ENCODE results near the gene MAGED2.
"Not testable (repeated sequence)": the region's sequence is repeated elsewhere in the genome, so short reads cannot be mapped to it uniquely, and the experiment has no call there.

The MAGED2 gene

GRCh38 chrX:54807524-54808108 lies at the start of gene MAGED2:
TSS of gene MAGED2 (plus strand) at chrX:54807745. CDS start at chrX:54809332, 1,587 bp downstream.
- DNase-seq (ENCODE audit: low spot score), result no peak

GRCh38 chrX:54758114-54759055 lies 49.2 kb upstream of the MAGED2 start:
- DNase-seq (ENCODE audit: low spot score), result no peak

- not testable (repeated sequence) for DNase-seq (ENCODE audit: low spot score)
These were observed 33.0 kb upstream of the MAGED2 start for GRCh38 chrX:54774391-54775094.

- DNase-seq (ENCODE audit: low spot score), result no peak
These were observed 31.5 kb upstream of the MAGED2 start for GRCh38 chrX:54776061-54776460.

GRCh38 chrX:54776987-54777672 lies 30.4 kb upstream of the MAGED2 start:
- no peak for DNase-seq (ENCODE audit: low spot score)

GRCh38 chrX:54785901-54786300 lies 21.6 kb upstream of the MAGED2 start:
- DNase-seq (ENCODE audit: low spot score), result peak; percentile 7

GRCh38 chrX:54786967-54787366 lies 20.6 kb upstream of the MAGED2 start:
- peak; percentile 4 for DNase-seq (ENCODE audit: low spot score)

- DNase-seq (ENCODE audit: low spot score), result no peak
These were observed 19.1 kb upstream of the MAGED2 start for GRCh38 chrX:54788446-54788845.

- DNase-seq (ENCODE audit: low spot score), result not testable (repeated sequence)
These were observed 18.1 kb upstream of the MAGED2 start for GRCh38 chrX:54789405-54789804.

- no peak for DNase-seq (ENCODE audit: low spot score)
These were observed 13.5 kb upstream of the MAGED2 start for GRCh38 chrX:54794028-54794427.

GRCh38 chrX:54794795-54795194 lies 12.8 kb upstream of the MAGED2 start:
- no peak for DNase-seq (ENCODE audit: low spot score)

GRCh38 chrX:54798137-54798536 lies 9.4 kb upstream of the MAGED2 start, which contains the start of gene ITIH6:
TSS of gene ITIH6 (minus strand) at chrX:54798255. CDS start at chrX:54798210, 45 bp downstream.
- DNase-seq (ENCODE audit: low spot score), result no peak

- DNase-seq (ENCODE audit: low spot score), result no peak
These were observed 8.5 kb upstream of the MAGED2 start for GRCh38 chrX:54799046-54799445.

- no peak for DNase-seq (ENCODE audit: low spot score)
These were observed 612 bp downstream of the MAGED2 start for GRCh38 chrX:54808109-54808604.

- DNase-seq (ENCODE audit: low spot score), result peak; percentile 90
These were observed 1.3 kb downstream of the MAGED2 start for GRCh38 chrX:54808605-54809483.

- no peak for DNase-seq (ENCODE audit: low spot score)
These were observed 3.0 kb downstream of the MAGED2 start for GRCh38 chrX:54810532-54810931.

GRCh38 chrX:54811301-54811885 lies 3.8 kb downstream of the MAGED2 start:
- no peak for DNase-seq (ENCODE audit: low spot score)

GRCh38 chrX:54812306-54812705 lies 4.8 kb downstream of the MAGED2 start:
- no peak for DNase-seq (ENCODE audit: low spot score)

- DNase-seq (ENCODE audit: low spot score), result no peak
These were observed 9.8 kb downstream of the MAGED2 start for GRCh38 chrX:54817220-54817820.

- DNase-seq (ENCODE audit: low spot score), result no peak
These were observed 10.7 kb downstream of the MAGED2 start for GRCh38 chrX:54818221-54818620.

Data from hematopoietic multipotent progenitor cell treated with erythropoietin and hydrocortisone succinate and interleukin-3 and kit ligand, for 17 days (in vitro differentiated cells).